Motor neuron (in vitro differentiated cells): ENCODE data around the gene EFR3B. TPM values are rescaled to one million over a fixed set of nuclear protein-coding genes. Genes with fewer than 3 reads are reported as not detected.

Experiments used
- ATAC-seq, 8 experiments: fragments of 200-7000 bp; cut with Tn5 transposase; replicated peaks in 6 of 8; 2 replicates each; pipeline ENCODE4 v1.8.0; 2021; ENCODE audit warnings: mild to moderate bottlenecking in 8 of 8, moderate library complexity in 8 of 8
- H3K27ac ChIP-seq, 2 donors: fragments of 250-450 bp; sonication (Bioruptor Pico); 2 replicates each; pipeline ENCODE4 v1.9.0; 2021; ENCODE audit warnings: antibody characterized with exemption in 2 of 2, mild to moderate bottlenecking in 2 of 2, moderate library complexity in 1 of 2
- H3K4me1 ChIP-seq, 2 donors: fragments of 250-450 bp; sonication (Bioruptor Pico); replicated peaks in 1 of 2; 2 replicates each; pipeline ENCODE4 v1.6.1; 2021; ENCODE audit warnings: antibody characterized with exemption in 2 of 2, mild to moderate bottlenecking in 2 of 2, moderate library complexity in 1 of 2
- H3K4me3 ChIP-seq, 5 donors: fragments of 250-450 bp; sonication (Bioruptor Pico); 2 replicates each; pipeline ENCODE4 v1.9.0; 2021; ENCODE audit warnings: antibody characterized with exemption in 5 of 5, mild to moderate bottlenecking in 5 of 5, moderate library complexity in 4 of 5
- WGBS, 10 experiments: fragments of 450-650 bp; shearing (Covaris generic); methylation state at CpG; one replicate each; pipeline ENCODE4 v1.0.0; 2022; 5-methylcytosine and 5-hydroxymethylcytosine counted together
- in situ Hi-C, 9 experiments: fragments of 400-800 bp; cut with MboI; loops; one replicate each; pipeline ENCODE4 v1.15.0; 2021; ENCODE audit warnings: low sequenced_read_pairs in 9 of 9, low pct_unique_long_range_greater_than_20kb in 2 of 9; ENCODE audit not compliant: unreplicated experiment in 9 of 9
- total RNA-seq, 8 experiments: library from RNA; unstranded; fragments of 300-600 nt; gene quantifications; 2 replicates each; pipeline versions ENCODE4 v1.2.3 to v1.2.4, GENCODE V29; 2022

EFR3B gene
- total RNA-seq, 8 experiments from 2014 or later: 12.3 to 30.7 (median 21.1) TPM

- ATAC-seq: peak in 1 of 8 experiments; percentile 36
- WGBS, 10 experiments: 77 to 100% (median 84%) methylated on average over 1 to 7 of the region's 7 CpGs; no CpG with 5 or more reads in 1 of the 10 experiments
- no peaks in the 10 kb centered on the region for H3K4me1 ChIP-seq
- H3K27ac ChIP-seq: no peak overlapping the region
- H3K4me3 ChIP-seq: no peak overlapping the region
- in situ Hi-C loops: no loop called here
These were observed 23.2 kb upstream of the EFR3B start for GRCh38 chr2:25018681-25019080.

- no peak overlapping the region for H3K27ac ChIP-seq
- 0 to 100% (median 65%) methylated on average over 1 to 2 of the region's 2 CpGs; no CpG with 5 or more reads in 2 of the 10 experiments for WGBS, 10 experiments
- in situ Hi-C loops: no loop called here
- ATAC-seq: no peak
- H3K4me3 ChIP-seq: no peak overlapping the region
- no peaks in the 10 kb centered on the region for H3K4me1 ChIP-seq
These were observed 20.0 kb upstream of the EFR3B start for GRCh38 chr2:25021791-25022362.

- H3K4me3 ChIP-seq: no peak overlapping the region
- ATAC-seq: no peak
- no peaks in the 10 kb centered on the region for H3K4me1 ChIP-seq
- in situ Hi-C loops: no loop called here
- WGBS, 10 experiments: 20 to 89% (median 76%) methylated on average over 4 to 7 of the region's 7 CpGs
- H3K27ac ChIP-seq: no peak overlapping the region
These were observed 18.5 kb upstream of the EFR3B start for GRCh38 chr2:25023333-25023732.

- 71 to 100% (median 90%) methylated on average over 1 to 6 of the region's 6 CpGs; no CpG with 5 or more reads in 1 of the 10 experiments for WGBS, 10 experiments
- in situ Hi-C loops: no loop called here
These were observed 16.5 kb upstream of the EFR3B start for GRCh38 chr2:25025229-25026007.

GRCh38 chr2:25026008-25026530, 15.8 kb upstream of the EFR3B start:
- ATAC-seq: no peak
- 78 to 96% (median 85%) methylated on average over 3 to 8 of the region's 9 CpGs; no CpG with 5 or more reads in 1 of the 10 experiments for WGBS, 10 experiments
- Histone ChIP-seq H3K4me3 (no peak overlapping the region), H3K4me1 (no peaks in the 10 kb centered on the region), H3K27ac (no peak overlapping the region)
- in situ Hi-C loops: no loop called here

More at GRCh38 chr2:25025229-25026007, 16.5 kb upstream of the EFR3B start:
- Histone ChIP-seq H3K4me1 (no peaks in the 10 kb centered on the region), H3K4me3 (no peak overlapping the region), H3K27ac (no peak overlapping the region)
- no peak for ATAC-seq

GRCh38 chr2:25029183-25029554, 12.7 kb upstream of the EFR3B start:
- Histone ChIP-seq H3K4me3 (no peak overlapping the region), H3K27ac (no peak overlapping the region), H3K4me1 (no peaks in the 10 kb centered on the region)
- in situ Hi-C loops: no loop called here
- peak in 2 of 8 experiments; percentile 70 to 81 for ATAC-seq
- WGBS, 10 experiments: 55 to 100% (median 71%) methylated on average over 1 to 4 of the region's 4 CpGs; no CpG with 5 or more reads in 1 of the 10 experiments

- in situ Hi-C loops: no loop called here
- WGBS, 10 experiments: 20 to 100% (median 80%) methylated on average over 1 to 2 of the region's 2 CpGs; no CpG with 5 or more reads in 1 of the 10 experiments
These were observed 11.2 kb upstream of the EFR3B start for GRCh38 chr2:25030702-25031101.

GRCh38 chr2:25032094-25032493, 9.8 kb upstream of the EFR3B start:
- H3K4me1 ChIP-seq: no peaks in the 10 kb centered on the region
- no peak overlapping the region for H3K4me3 ChIP-seq
- in situ Hi-C loops: no loop called here
- no peak overlapping the region for H3K27ac ChIP-seq
- no peak for ATAC-seq
- 0 to 100% (median 56%) methylated on average over 1 to 3 of the region's 3 CpGs; no CpG with 5 or more reads in 3 of the 10 experiments for whole genome bisulfite sequencing, 10 experiments

More at GRCh38 chr2:25030702-25031101, 11.2 kb upstream of the EFR3B start:
- Histone ChIP-seq H3K4me1 (no peaks in the 10 kb centered on the region), H3K4me3 (no peak overlapping the region), H3K27ac (no peak overlapping the region)
- ATAC-seq: no peak

- in situ Hi-C loops: no loop called here
- no peak overlapping the region for H3K27ac ChIP-seq
- H3K4me1 ChIP-seq: no peaks in the 10 kb centered on the region
- 0 to 92% (median 83%) methylated on average over 1 to 3 of the region's 4 CpGs; no CpG with 5 or more reads in 3 of the 10 experiments for WGBS, 10 experiments
- H3K4me3 ChIP-seq: no peak overlapping the region
- no peak for ATAC-seq
These were observed 9.0 kb upstream of the EFR3B start for GRCh38 chr2:25032901-25033300.

- no peak for ATAC-seq
These were observed 7.8 kb upstream of the EFR3B start for GRCh38 chr2:25034081-25034480.

GRCh38 chr2:25035537-25036220, 6.2 kb upstream of the EFR3B start:
- in situ Hi-C loops: no loop called here
- no peak for ATAC-seq
- 20 to 87% (median 71%) methylated on average over 1 to 7 of the region's 12 CpGs; no CpG with 5 or more reads in 5 of the 10 experiments for WGBS, 10 experiments
- no peaks in the 10 kb centered on the region for H3K4me1 ChIP-seq
- H3K27ac ChIP-seq: no peak overlapping the region
- no peak overlapping the region for H3K4me3 ChIP-seq

More at GRCh38 chr2:25034081-25034480, 7.8 kb upstream of the EFR3B start:
- H3K4me3 ChIP-seq: no peak overlapping the region
- H3K4me1 ChIP-seq: no peaks in the 10 kb centered on the region
- in situ Hi-C loops: no loop called here
- WGBS, 10 experiments: 50 to 100% (median 78%) methylated on average over 1 to 5 of the region's 5 CpGs; no CpG with 5 or more reads in 1 of the 10 experiments
- no peak overlapping the region for H3K27ac ChIP-seq

- Histone ChIP-seq H3K27ac (no peak overlapping the region), H3K4me3 (no peak overlapping the region), H3K4me1 (peaks cover 0 to 3% of the 10 kb centered on the region in 2 donors)
- in situ Hi-C loops: no loop called here
- 50 to 100% (median 79%) methylated on average over 1 to 6 of the region's 6 CpGs; no CpG with 5 or more reads in 2 of the 10 experiments for WGBS, 10 experiments
- ATAC-seq: peak in 1 of 8 experiments; percentile 14
These were observed 5.7 kb upstream of the EFR3B start for GRCh38 chr2:25036221-25036559.

GRCh38 chr2:25039126-25039525, 2.8 kb upstream of the EFR3B start:
- in situ Hi-C loops: no loop called here
- WGBS, 10 experiments: 29 to 100% (median 80%) methylated on average over 1 to 4 of the region's 4 CpGs; no CpG with 5 or more reads in 2 of the 10 experiments
- Histone ChIP-seq H3K4me1 (peaks cover 11% of the 10 kb centered on the region in 2 donors), H3K4me3 (no peak overlapping the region), H3K27ac (no peak overlapping the region)
- no peak for ATAC-seq
